Measurements from ENCODE around the gene NRIP3.

Gene NRIP3

GRCh38 chr11:8963569-8964323, 40.1 kb downstream of the NRIP3 start:
- Histone ChIP-seq H3K4me2 (ENCODE audit: low read length) (peak overlapping the region; percentile 80), H3K9me3 (ENCODE audit: control insufficient read depth, insufficient read depth, low read length) (no peaks in the 10 kb centered on the region), H3K4me3 (ENCODE audit: low read length) (peak overlapping the region; percentile 77), H3K27ac (ENCODE audit: low read depth, low read length) (peak overlapping the region; percentile 45), H3K79me2 (ENCODE audit: control insufficient read depth, low read length) (peaks cover 59% of the 10 kb centered on the region), H3K4me1 (ENCODE audit: control insufficient read depth, low read length) (peaks cover 25% of the 10 kb centered on the region), H3K36me3 (ENCODE audit: control insufficient read depth, low read length) (peaks cover 13% of the 10 kb centered on the region), H3K9me2 (replicated peaks; ENCODE audit: control insufficient read depth, low read length) (no peaks in the 10 kb centered on the region), H4K20me1 (ENCODE audit: control insufficient read depth, insufficient read depth, low read depth, low read length) (0 out of 2 replicates have a peak, but pooled peaks cover 3% of the 10 kb centered on the region), H3K27me3 (ENCODE audit: control insufficient read depth, low read length) (no peaks in the 10 kb centered on the region), H3F3A (ENCODE audit: control insufficient read depth, insufficient read depth) (no peaks in the 10 kb centered on the region; the same call in 1 of the 2 replicates)
- TF ChIP-seq, protein P1, sequence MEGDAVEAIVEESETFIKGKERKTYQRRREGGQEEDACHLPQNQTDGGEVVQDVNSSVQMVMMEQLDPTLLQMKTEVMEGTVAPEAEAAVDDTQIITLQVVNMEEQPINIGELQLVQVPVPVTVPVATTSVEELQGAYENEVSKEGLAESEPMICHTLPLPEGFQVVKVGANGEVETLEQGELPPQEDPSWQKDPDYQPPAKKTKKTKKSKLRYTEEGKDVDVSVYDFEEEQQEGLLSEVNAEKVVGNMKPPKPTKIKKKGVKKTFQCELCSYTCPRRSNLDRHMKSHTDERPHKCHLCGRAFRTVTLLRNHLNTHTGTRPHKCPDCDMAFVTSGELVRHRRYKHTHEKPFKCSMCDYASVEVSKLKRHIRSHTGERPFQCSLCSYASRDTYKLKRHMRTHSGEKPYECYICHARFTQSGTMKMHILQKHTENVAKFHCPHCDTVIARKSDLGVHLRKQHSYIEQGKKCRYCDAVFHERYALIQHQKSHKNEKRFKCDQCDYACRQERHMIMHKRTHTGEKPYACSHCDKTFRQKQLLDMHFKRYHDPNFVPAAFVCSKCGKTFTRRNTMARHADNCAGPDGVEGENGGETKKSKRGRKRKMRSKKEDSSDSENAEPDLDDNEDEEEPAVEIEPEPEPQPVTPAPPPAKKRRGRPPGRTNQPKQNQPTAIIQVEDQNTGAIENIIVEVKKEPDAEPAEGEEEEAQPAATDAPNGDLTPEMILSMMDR (IDR thresholded peaks at IDR 0.05; ENCODE audit: low read depth, low read length, poor library complexity, severe bottlenecking): no peak
- no peak for TF ChIP-seq EZH2phosphoT487 (IDR thresholded peaks at IDR 0.05; ENCODE audit: borderline replicate concordance, low read length)

DNA sequence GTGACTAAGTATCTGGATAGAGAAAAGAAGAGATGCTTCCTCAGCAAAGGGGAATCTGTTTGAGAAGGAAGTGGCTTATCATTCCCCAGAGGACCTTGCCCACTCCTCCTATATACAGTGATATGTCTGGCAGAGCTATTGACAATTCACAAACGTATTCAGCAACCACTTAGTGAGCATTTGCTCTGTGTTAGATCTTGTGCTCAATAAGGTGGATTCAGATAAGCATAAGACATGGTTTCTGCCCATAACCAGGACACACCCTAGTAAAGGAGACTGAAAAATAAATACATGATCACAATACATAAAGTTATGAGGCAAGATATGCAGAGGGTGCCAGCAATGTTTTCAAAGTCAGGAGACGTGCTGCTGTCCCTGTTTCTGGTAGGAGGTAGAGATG, 41.0 kb downstream of the NRIP3 start:
- peak overlapping the region; percentile 80 for H3K4me2 ChIP-seq (ENCODE audit: low read length)
- peaks cover 25% of the 10 kb centered on the region for H3K4me1 ChIP-seq (ENCODE audit: control insufficient read depth, low read length)
- no peaks in the 10 kb centered on the region for H3K9me2 ChIP-seq (replicated peaks; ENCODE audit: control insufficient read depth, low read length)
- TF ChIP-seq, protein P1 (IDR thresholded peaks at IDR 0.05; ENCODE audit: low read depth, low read length, poor library complexity, severe bottlenecking): no peak
- no peak for TF ChIP-seq EZH2phosphoT487 (IDR thresholded peaks at IDR 0.05; ENCODE audit: borderline replicate concordance, low read length)
- H3F3A ChIP-seq (ENCODE audit: control insufficient read depth, insufficient read depth): no peaks in the 10 kb centered on the region; the same call in 1 of the 2 replicates
- H3K27me3 ChIP-seq (ENCODE audit: control insufficient read depth, low read length): no peaks in the 10 kb centered on the region
- H4K20me1 ChIP-seq (ENCODE audit: control insufficient read depth, insufficient read depth, low read depth, low read length): 0 out of 2 replicates have a peak, but pooled peaks cover 3% of the 10 kb centered on the region
- peaks cover 13% of the 10 kb centered on the region for H3K36me3 ChIP-seq (ENCODE audit: control insufficient read depth, low read length)
- no peak overlapping the region for H3K27ac ChIP-seq (ENCODE audit: low read depth, low read length)
- H3K9me3 ChIP-seq (ENCODE audit: control insufficient read depth, insufficient read depth, low read length): no peaks in the 10 kb centered on the region
- peaks cover 62% of the 10 kb centered on the region for H3K79me2 ChIP-seq (ENCODE audit: control insufficient read depth, low read length)
- peak overlapping the region; percentile 77 for H3K4me3 ChIP-seq (ENCODE audit: low read length)

GRCh38 chr11:8961401-8961800, 42.4 kb downstream of the NRIP3 start:
- H3K9me3 ChIP-seq (ENCODE audit: control insufficient read depth, insufficient read depth, low read length): no peaks in the 10 kb centered on the region
- H3K79me2 ChIP-seq (ENCODE audit: control insufficient read depth, low read length): peaks cover 62% of the 10 kb centered on the region
- H3F3A ChIP-seq (ENCODE audit: control insufficient read depth, insufficient read depth): no peaks in the 10 kb centered on the region; the same call in 1 of the 2 replicates
- H3K4me1 ChIP-seq (ENCODE audit: control insufficient read depth, low read length): peaks cover 25% of the 10 kb centered on the region
- 0 out of 2 replicates have a peak, but pooled peaks cover 3% of the 10 kb centered on the region for H4K20me1 ChIP-seq (ENCODE audit: control insufficient read depth, insufficient read depth, low read depth, low read length)
- no peak overlapping the region for H3K4me2 ChIP-seq (ENCODE audit: low read length)
- H3K36me3 ChIP-seq (ENCODE audit: control insufficient read depth, low read length): peaks cover 17% of the 10 kb centered on the region
- H3K27me3 ChIP-seq (ENCODE audit: control insufficient read depth, low read length): no peaks in the 10 kb centered on the region
- H3K9me2 ChIP-seq (replicated peaks; ENCODE audit: control insufficient read depth, low read length): no peaks in the 10 kb centered on the region
- no peak overlapping the region for H3K4me3 ChIP-seq (ENCODE audit: low read length)
- TF ChIP-seq EZH2phosphoT487 (IDR thresholded peaks at IDR 0.05; ENCODE audit: borderline replicate concordance, low read length): no peak
- no peak overlapping the region for H3K27ac ChIP-seq (ENCODE audit: low read depth, low read length)

GRCh38 chr11:8959546-8960166, 44.1 kb downstream of the NRIP3 start:
- H3K9me3 ChIP-seq (ENCODE audit: control insufficient read depth, insufficient read depth, low read length): no peaks in the 10 kb centered on the region
- H3K4me1 ChIP-seq (ENCODE audit: control insufficient read depth, low read length): peaks cover 20% of the 10 kb centered on the region
- H3K9me2 ChIP-seq (replicated peaks; ENCODE audit: control insufficient read depth, low read length): no peaks in the 10 kb centered on the region
- H3F3A ChIP-seq (ENCODE audit: control insufficient read depth, insufficient read depth): no peaks in the 10 kb centered on the region
- H3K4me2 ChIP-seq (ENCODE audit: low read length): no peak overlapping the region
- no peak overlapping the region for H3K4me3 ChIP-seq (ENCODE audit: low read length)
- no peak for TF ChIP-seq EZH2phosphoT487 (IDR thresholded peaks at IDR 0.05; ENCODE audit: borderline replicate concordance, low read length)
- TF ChIP-seq, protein P1 (IDR thresholded peaks at IDR 0.05; ENCODE audit: low read depth, low read length, poor library complexity, severe bottlenecking): peak; percentile 70
- H3K27ac ChIP-seq (ENCODE audit: low read depth, low read length): no peak overlapping the region
- H4K20me1 ChIP-seq (ENCODE audit: control insufficient read depth, insufficient read depth, low read depth, low read length): 0 out of 2 replicates have a peak, but pooled peaks cover 3% of the 10 kb centered on the region
- H3K27me3 ChIP-seq (ENCODE audit: control insufficient read depth, low read length): no peaks in the 10 kb centered on the region
- peaks cover 20% of the 10 kb centered on the region for H3K36me3 ChIP-seq (ENCODE audit: control insufficient read depth, low read length)
- peaks cover 54% of the 10 kb centered on the region for H3K79me2 ChIP-seq (ENCODE audit: control insufficient read depth, low read length)

All from DOHH2 (cell line).